K562 (cell line): ENCODE data around the gene POLA1. TPM values are rescaled to one million over a fixed set of nuclear protein-coding genes. Genes with fewer than 3 reads are reported as not detected.
A peak's percentile ranks its signal among the peaks of the same experiment; 100 is the strongest.

Experiments
- CEBPB ChIP-seq: fragments of 450-650 bp; IDR thresholded peaks from 2 replicates; pipeline ENCODE4 v1.6.1; 2016; ENCODE audit warnings: missing genetic modification characterization, missing compliant biosample characterization
- E2F1 ChIP-seq: sonication (generic); formaldehyde crosslinking; IDR thresholded peaks from 2 replicates; pipeline ENCODE4 v1.8.1; 2023; ENCODE audit warnings: mild to moderate bottlenecking, missing genetic modification reagents, moderate library complexity
- HNRNPUL1 ChIP-seq: fragments of 200-400 bp; formaldehyde crosslinking; IDR thresholded peaks from 2 replicates; pipeline ENCODE4 v1.6.1; 2017; ENCODE audit warnings: low read length
- JUN ChIP-seq, 2 experiments: sonication (generic) in 1 of 2; formaldehyde crosslinking in 1 of 2; IDR thresholded peaks; 2 replicates each; pipeline versions ENCODE4 v1.6.1 to v1.8.0; 2012 to 2022; ENCODE audit warnings: borderline replicate concordance in 2 of 2, mild to moderate bottlenecking in 2 of 2, improper control_type of control experiment in 1 of 2, low read depth in 1 of 2, low read length in 1 of 2, missing genetic modification reagents in 1 of 2
- MIER1 ChIP-seq: fragments of 450-650 bp; IDR thresholded peaks from 2 replicates; pipeline ENCODE4 v1.6.1; 2016; ENCODE audit warnings: antibody characterized with exemption, mild to moderate bottlenecking, low read depth
- NFE2L1 ChIP-seq: fragments of 450-650 bp; IDR thresholded peaks from 2 replicates; pipeline ENCODE4 v1.6.1; 2016; ENCODE audit warnings: missing genetic modification characterization, low read depth, mild to moderate bottlenecking, missing compliant biosample characterization, moderate library complexity, borderline replicate concordance
- PHTF2 ChIP-seq: fragments of 250-450 bp; sonication (Bioruptor Pico); IDR thresholded peaks from 2 replicates; pipeline ENCODE4 v1.5.0; 2021; ENCODE audit warnings: mild to moderate bottlenecking
- PTRF ChIP-seq: fragments of 450-650 bp; IDR thresholded peaks from 2 replicates; pipeline ENCODE4 v1.6.1; 2016; ENCODE audit warnings: mild to moderate bottlenecking, missing genetic modification characterization, missing compliant biosample characterization
- RAD51 ChIP-seq: fragments of 450-650 bp; IDR thresholded peaks from 2 replicates; pipeline ENCODE4 v1.7.1; 2016; ENCODE audit warnings: low read depth, mild to moderate bottlenecking, borderline replicate concordance
- RBM25 ChIP-seq: fragments of 200-400 bp; formaldehyde crosslinking; IDR thresholded peaks from 2 replicates; pipeline ENCODE4 v1.6.1; 2018; ENCODE audit warnings: low read length, low read depth, moderate library complexity; ENCODE audit not compliant: severe bottlenecking
- ZNF717 ChIP-seq: fragments of 250-450 bp; sonication (Bioruptor Pico); IDR thresholded peaks from 2 replicates; pipeline ENCODE4 v1.5.0; 2021
- polyA plus RNA-seq, 8 experiments: library from polyadenylated mRNA; depleted of rRNA in 4 of 8; stranded (reverse) in 5 of 8; unstranded in 3 of 8; fragments of >200 nt; fragmentation: Nextera tagmentation in 2 of 8; fragmentation: Illumina TruSeq in 1 of 8; extraction: Ambion mirVana in 2 of 8; extraction: Trizol in 1 of 8; gene quantifications; 2 replicates each; pipeline versions ENCODE4 v1.2.1 to v1.2.3, GENCODE V29; 2011 to 2014; ENCODE audit warnings: inconsistent platforms in 1 of 8, missing spikeins in 1 of 8
- total RNA-seq, 7 experiments: library from RNA; depleted of rRNA in 6 of 7; stranded (reverse); fragments of >200 nt in 6 of 7; fragmentation: Illumina TruSeq in 2 of 7; extraction: Trizol in 2 of 7; gene quantifications; 2 replicates each; pipeline versions ENCODE4 v1.2.1 to v1.2.3, GENCODE V29; 2011 to 2021; ENCODE audit warnings: low replicate concordance in 1 of 7
- TF ChIP-seq, protein P1 (sequence below): fragments of 200-800 bp; sonication (Bioruptor generic); IDR thresholded peaks from 2 replicates; pipeline ENCODE4 v1.6.1; 2017; ENCODE audit warnings: missing genetic modification characterization, missing compliant biosample characterization

POLA1 gene
- total and polyA plus RNA-seq, 9 of the 15 experiments (the other 6 are each of a cell fraction or from before 2014, with no cell fraction given), result 8.6 to 48.4 (median 27.4) TPM

DNA sequence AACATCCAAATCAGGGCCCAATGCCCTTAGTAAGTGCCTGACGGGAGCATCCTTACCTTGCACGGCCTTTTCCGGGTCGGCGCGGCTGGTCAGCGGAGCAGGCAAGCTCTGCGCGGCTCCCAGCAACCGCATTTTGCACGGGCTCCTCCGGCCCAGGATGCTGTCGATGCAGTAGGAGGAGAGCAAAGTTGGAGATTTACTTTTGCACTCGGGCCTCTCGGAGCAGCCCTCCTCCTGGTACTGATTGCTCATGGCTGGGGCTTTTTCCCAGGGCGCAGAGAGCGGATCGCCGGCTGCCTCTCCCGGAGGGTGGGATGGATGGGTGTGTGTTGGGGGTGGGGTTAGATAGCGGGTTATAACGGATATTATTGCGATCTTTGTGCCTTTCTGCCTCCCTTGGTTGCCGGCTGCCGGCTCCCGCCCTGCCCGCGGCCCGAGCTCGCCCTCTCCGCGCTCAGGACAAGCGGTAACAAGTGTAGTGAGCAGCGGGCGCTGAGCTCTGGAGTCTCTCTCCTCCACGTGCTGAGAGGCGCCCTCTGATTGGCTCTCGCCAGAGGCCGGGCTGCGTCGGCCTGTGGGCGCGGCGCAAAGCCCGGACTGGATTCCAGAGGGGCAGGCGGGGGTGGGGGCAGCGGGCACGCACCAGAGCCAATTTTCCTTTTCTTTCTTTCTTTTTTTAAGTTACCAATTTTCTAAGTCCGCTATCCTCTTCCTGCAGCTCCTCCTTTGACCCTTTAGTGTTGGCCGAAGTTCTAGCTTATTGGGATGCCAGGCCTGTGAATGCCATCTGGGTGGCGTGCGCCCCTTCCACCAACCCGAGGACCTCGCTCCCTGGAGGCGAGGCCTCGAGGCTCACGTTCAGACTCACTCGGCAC lies 322.0 kb downstream of the POLA1 start, which contains the start of gene ARX (continued):
- TF ChIP-seq, protein P1, sequence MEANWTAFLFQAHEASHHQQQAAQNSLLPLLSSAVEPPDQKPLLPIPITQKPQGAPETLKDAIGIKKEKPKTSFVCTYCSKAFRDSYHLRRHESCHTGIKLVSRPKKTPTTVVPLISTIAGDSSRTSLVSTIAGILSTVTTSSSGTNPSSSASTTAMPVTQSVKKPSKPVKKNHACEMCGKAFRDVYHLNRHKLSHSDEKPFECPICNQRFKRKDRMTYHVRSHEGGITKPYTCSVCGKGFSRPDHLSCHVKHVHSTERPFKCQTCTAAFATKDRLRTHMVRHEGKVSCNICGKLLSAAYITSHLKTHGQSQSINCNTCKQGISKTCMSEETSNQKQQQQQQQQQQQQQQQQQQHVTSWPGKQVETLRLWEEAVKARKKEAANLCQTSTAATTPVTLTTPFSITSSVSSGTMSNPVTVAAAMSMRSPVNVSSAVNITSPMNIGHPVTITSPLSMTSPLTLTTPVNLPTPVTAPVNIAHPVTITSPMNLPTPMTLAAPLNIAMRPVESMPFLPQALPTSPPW (CRISPR knock-in tag), result 0 out of 2 replicates have a peak, but pooled peaks have one; percentile 13
- TF ChIP-seq PHTF2 (CRISPR knock-in tag) (no peak), RAD51 (0 out of 2 replicates have a peak, but pooled peaks have one; percentile 11), NFE2L1 (no peak), RBM25 (peak; percentile 18), PTRF (tag) (no peak), HNRNPUL1 (no peak), ZNF717 (CRISPR knock-in tag) (no peak), CEBPB (tag) (no peak), MIER1 (no peak), JUN (IDR thresholded peaks at IDR 0.05; ENCODE audit: borderline replicate concordance, low read depth, low read length) (no peak), JUN (CRISPR knock-in tag; IDR thresholded peaks at IDR 0.05; ENCODE audit: borderline replicate concordance) (no peak), E2F1 (no peak)
